Activated T-cell treated with anti-CD3 and anti-CD28 coated beads, Interleukin-2, amount 50 U/mL, for 72 hours (primary cell): Measurements from ENCODE around the gene FBXO33. TPM values are rescaled to one million over a fixed set of nuclear protein-coding genes. Genes with fewer than 3 reads are reported as not detected.
"Not testable (repeated sequence)": the region's sequence is repeated elsewhere in the genome, so short reads cannot be mapped to it uniquely, and the experiment has no call there.

ENCODE experiments used
- ATAC-seq, 2 donors: fragments of 150-1000 bp; cut with Tn5 transposase; replicated peaks in 1 of 2; 2 replicates each; pipeline ENCODE4 v1.10.0; 2021; ENCODE audit warnings: moderate library complexity in 2 of 2, mild to moderate bottlenecking in 1 of 2
- DNase-seq, 2 donors: peaks; one replicate each; pipeline ENCODE4 v3.0.0; 2021 to 2022; ENCODE audit warnings: mixed read lengths in 1 of 2
- H3K27ac Mint-ChIP-seq: one replicate; pipeline ENCODE4 v1.8.0; 2022; ENCODE audit warnings: mild to moderate bottlenecking, moderate library complexity, mixed read lengths
- H3K27me3 Mint-ChIP-seq: one replicate; pipeline ENCODE4 v1.8.0; 2022; ENCODE audit warnings: low read depth, mixed read lengths
- H3K36me3 Mint-ChIP-seq, 2 donors: one replicate each; pipeline ENCODE4 v1.8.0; 2022; ENCODE audit warnings: mixed read lengths in 2 of 2, mild to moderate bottlenecking in 1 of 2; ENCODE audit not compliant: insufficient read depth in 2 of 2
- H3K4me1 Mint-ChIP-seq: one replicate; pipeline ENCODE4 v1.8.0; 2022; ENCODE audit warnings: low read depth, mixed read lengths
- H3K4me3 Mint-ChIP-seq, 2 donors: one replicate each; pipeline ENCODE4 v1.8.0; 2022; ENCODE audit warnings: mild to moderate bottlenecking in 2 of 2, mixed read lengths in 2 of 2, moderate library complexity in 2 of 2
- H3K9me3 Mint-ChIP-seq, 2 donors: one replicate each; pipeline ENCODE4 v1.8.0; 2022; ENCODE audit warnings: mixed read lengths in 2 of 2
- total RNA-seq, 2 donors: library from RNA; stranded (reverse); gene quantifications; one replicate each; pipeline ENCODE4 v1.2.3, GENCODE V29; 2022

Gene FBXO33
- total RNA-seq, 2 donors from 2014 or later: 13.3 to 16.7 TPM

DNA sequence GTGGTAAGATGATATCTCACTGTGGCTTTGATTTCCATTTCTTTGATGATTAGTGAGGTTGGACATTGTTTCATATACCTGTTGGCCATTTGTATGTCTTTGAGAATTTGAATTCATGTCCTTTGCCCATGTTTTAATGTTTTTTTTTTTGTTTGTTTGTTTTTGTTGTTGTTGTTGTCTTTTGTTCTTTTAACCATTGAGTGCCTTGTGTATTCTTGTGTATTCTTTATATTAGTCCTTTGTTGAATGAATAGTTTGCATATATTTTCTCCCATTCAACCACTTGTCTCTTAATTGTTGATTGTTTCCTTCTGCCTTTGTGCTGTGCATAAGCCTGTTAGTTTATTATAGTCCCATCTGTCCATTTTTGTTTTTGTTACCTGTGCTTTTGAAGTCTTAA lies 71.9 kb downstream of the FBXO33 start:
- Mint-ChIP-seq H3K27me3 (no peaks in the 10 kb centered on the region), H3K4me1 (peaks cover 5% of the 10 kb centered on the region), H3K9me3 (peaks cover 12 to 15% of the 10 kb centered on the region in 2 donors), H3K4me3 (no peak overlapping the region), H3K36me3 (peaks cover 31 to 55% of the 10 kb centered on the region in 2 donors), H3K27ac (peak overlapping the region; percentile 4)
- no peak for ATAC-seq
- DNase-seq: no peak

DNA sequence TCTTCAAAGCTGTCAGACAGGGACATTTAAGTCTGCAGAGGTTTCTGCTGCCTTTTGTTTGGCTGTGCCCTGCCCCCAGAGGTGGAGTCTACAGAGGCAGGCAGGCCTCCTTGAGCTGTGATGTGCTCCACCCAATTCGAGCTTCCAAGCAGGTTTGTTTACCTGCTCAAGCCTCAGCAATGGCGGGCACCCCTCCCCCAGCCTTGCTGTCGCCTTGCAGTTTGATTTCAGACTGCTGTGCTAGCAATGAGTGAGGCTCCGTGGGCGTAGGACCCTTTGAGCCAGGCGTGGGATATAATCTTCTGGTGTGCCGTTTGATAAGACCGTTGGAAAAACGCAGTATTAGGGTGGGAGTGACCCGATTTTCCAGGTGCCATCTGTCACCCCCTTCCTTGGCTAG lies 73.2 kb downstream of the FBXO33 start:
- H3K4me1 Mint-ChIP-seq, ATAC-seq, DNase-seq, H3K27me3 Mint-ChIP-seq, H3K27ac Mint-ChIP-seq, H3K4me3 Mint-ChIP-seq: not testable (repeated sequence)
- Mint-ChIP-seq H3K9me3 (peaks cover 11 to 15% of the 10 kb centered on the region in 2 donors), H3K36me3 (peaks cover 26 to 47% of the 10 kb centered on the region in 2 donors)

DNA sequence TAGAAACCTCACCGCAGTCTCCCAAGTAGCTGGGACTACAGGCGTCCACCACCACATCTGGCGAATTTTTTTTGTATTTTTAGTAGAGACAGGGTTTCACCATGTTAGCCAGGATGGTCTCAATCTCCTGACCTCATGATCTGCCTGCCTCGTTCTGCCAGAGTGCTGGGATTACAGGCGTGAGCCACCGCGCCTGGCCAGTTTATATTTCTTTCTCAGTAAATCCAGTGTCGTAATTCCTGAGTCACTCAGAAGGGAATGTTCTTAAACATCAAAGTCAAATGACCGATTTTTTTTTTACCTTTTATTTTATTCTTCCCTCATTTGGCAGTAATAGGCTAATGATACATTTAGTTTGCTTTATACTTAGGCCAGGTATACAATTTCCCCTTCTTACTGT lies 80.5 kb downstream of the FBXO33 start:
- Mint-ChIP-seq H3K27me3 (no peaks in the 10 kb centered on the region), H3K9me3 (peaks cover 4% of the 10 kb centered on the region in 2 donors), H3K4me1 (peaks cover 5% of the 10 kb centered on the region), H3K4me3 (no peak overlapping the region), H3K27ac (no peak overlapping the region), H3K36me3 (peaks cover 11 to 34% of the 10 kb centered on the region in 2 donors)
- no peak for ATAC-seq
- no peak for DNase-seq

DNA sequence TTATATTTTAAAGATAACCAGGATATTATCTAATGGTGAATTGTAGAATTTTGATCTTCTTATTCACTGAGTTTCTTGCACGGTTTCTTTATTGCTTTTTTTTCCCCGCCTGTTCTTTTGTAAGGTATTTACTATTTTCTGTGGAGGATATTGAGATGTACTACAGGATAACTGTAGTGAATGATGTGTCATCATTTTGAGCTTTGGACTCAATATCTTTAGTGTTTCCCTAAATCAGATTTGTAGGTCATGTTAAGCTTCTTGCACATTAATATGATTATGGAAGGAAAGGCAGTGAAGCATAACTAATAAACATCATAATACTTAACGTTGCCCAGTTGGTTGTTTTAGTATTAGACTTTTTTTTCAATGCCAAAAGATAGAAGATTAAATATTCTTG lies 81.4 kb downstream of the FBXO33 start:
- DNase-seq (no peak), ATAC-seq (no peak)
- H3K4me3 Mint-ChIP-seq: no peak overlapping the region
- H3K9me3 Mint-ChIP-seq: peaks cover 3 to 4% of the 10 kb centered on the region in 2 donors
- no peak overlapping the region for H3K27ac Mint-ChIP-seq
- H3K4me1 Mint-ChIP-seq: no peaks in the 10 kb centered on the region
- H3K36me3 Mint-ChIP-seq: peaks cover 8 to 29% of the 10 kb centered on the region in 2 donors
- no peaks in the 10 kb centered on the region for H3K27me3 Mint-ChIP-seq

Other genes with a start within 250 kb of the FBXO33 start
- 10 to 100 TPM; 54.5 to 56.7 TPM for gene MIA2, start 198.5 kb downstream of the FBXO33 start, total RNA-seq